Measurements from ENCODE around the gene IFRD2.
"Not testable (repeated sequence)": the region's sequence is repeated elsewhere in the genome, so short reads cannot be mapped to it uniquely, and the experiment has no call there.

The IFRD2 gene

GRCh38 chr3:50314342-50314741, 22.1 kb upstream of the IFRD2 start:
- no peak for DNase-seq
- no peak overlapping the region for H3K4me3 Mint-ChIP-seq
- H3K27ac Mint-ChIP-seq = peak overlapping the region; percentile 62
- H3K4me1 Mint-ChIP-seq = peaks cover 38% of the 10 kb centered on the region
- TF ChIP-seq CTCF (IDR thresholded peaks at IDR 0.05) = no peak
- H3K36me3 Mint-ChIP-seq (ENCODE audit: low read depth) = peaks cover 58% of the 10 kb centered on the region
- peaks cover 28% of the 10 kb centered on the region for H3K9me3 Mint-ChIP-seq
- H3K27me3 Mint-ChIP-seq (ENCODE audit: low read depth, poor library complexity) = no peaks in the 10 kb centered on the region

GRCh38 chr3:50312041-50312440, 19.8 kb upstream of the IFRD2 start:
- peaks cover 55% of the 10 kb centered on the region for H3K36me3 Mint-ChIP-seq (ENCODE audit: low read depth)
- not testable (repeated sequence) for H3K27me3 Mint-ChIP-seq (ENCODE audit: low read depth, poor library complexity); H3K4me3 Mint-ChIP-seq; H3K27ac Mint-ChIP-seq; DNase-seq
- peaks cover 16% of the 10 kb centered on the region for H3K4me1 Mint-ChIP-seq
- peaks cover 51% of the 10 kb centered on the region for H3K9me3 Mint-ChIP-seq

GRCh38 chr3:50304601-50305000, 12.4 kb upstream of the IFRD2 start:
- TF ChIP-seq CTCF (IDR thresholded peaks at IDR 0.05) = no peak
- no peak overlapping the region for H3K27ac Mint-ChIP-seq
- H3K4me3 Mint-ChIP-seq = no peak overlapping the region
- H3K36me3 Mint-ChIP-seq (ENCODE audit: low read depth) = peaks cover 21% of the 10 kb centered on the region
- peaks cover 22% of the 10 kb centered on the region for H3K4me1 Mint-ChIP-seq
- H3K27me3 Mint-ChIP-seq (ENCODE audit: low read depth, poor library complexity) = no peaks in the 10 kb centered on the region
- peaks cover 41% of the 10 kb centered on the region for H3K9me3 Mint-ChIP-seq
- no peak for DNase-seq

- H3K9me3 Mint-ChIP-seq = peaks cover 27% of the 10 kb centered on the region
- peaks cover 11% of the 10 kb centered on the region for H3K36me3 Mint-ChIP-seq (ENCODE audit: low read depth)
- no peak within 1 kb of the TSS for H3K27ac Mint-ChIP-seq
- no peak within 1 kb of the TSS for H3K4me3 Mint-ChIP-seq
- H3K4me1 Mint-ChIP-seq = peaks cover 29% of the 10 kb centered on the region
- DNase-seq = peak; percentile 40
- no peak for TF ChIP-seq CTCF (IDR thresholded peaks at IDR 0.05)
- H3K27me3 Mint-ChIP-seq (ENCODE audit: low read depth, poor library complexity) = peaks cover 5% of the 10 kb centered on the region
Measured at GRCh38 chr3:50303013-50303815, 11.0 kb upstream of the IFRD2 start, which contains the start of gene HYAL1. Gene HYAL1 (minus strand): TSS chr3:50303574. CDS start chr3:50302956, 618 bp downstream.

GRCh38 chr3:50302095-50303012, 10.1 kb upstream of the IFRD2 start:
- Mint-ChIP-seq H3K27ac (no peak overlapping the region), H3K36me3 (ENCODE audit: low read depth) (peaks cover 11% of the 10 kb centered on the region), H3K9me3 (peaks cover 19% of the 10 kb centered on the region), H3K4me3 (no peak overlapping the region), H3K4me1 (peaks cover 29% of the 10 kb centered on the region), H3K27me3 (ENCODE audit: low read depth, poor library complexity) (peaks cover 5% of the 10 kb centered on the region)
- DNase-seq = no peak
- no peak for TF ChIP-seq CTCF (IDR thresholded peaks at IDR 0.05)

- Mint-ChIP-seq H3K27me3 (ENCODE audit: low read depth, poor library complexity) (peaks cover 5% of the 10 kb centered on the region), H3K27ac (no peak overlapping the region), H3K4me1 (peaks cover 29% of the 10 kb centered on the region), H3K36me3 (ENCODE audit: low read depth) (peaks cover 2% of the 10 kb centered on the region), H3K9me3 (peaks cover 3% of the 10 kb centered on the region), H3K4me3 (peak overlapping the region; percentile 96)
- no peak for TF ChIP-seq CTCF (IDR thresholded peaks at IDR 0.05)
- DNase-seq = no peak
Measured at GRCh38 chr3:50300681-50301254, 8.5 kb upstream of the IFRD2 start.
